Measurements from ENCODE around the gene GLRA1.

Gene GLRA1

GRCh38 chr5:151937851-151938250 is 13.2 kb upstream of the GLRA1 start:
- TF ChIP-seq GATA3 (IDR thresholded peaks at IDR 0.05; ENCODE audit: low read depth, low read length) (no peak), GATA2 (IDR thresholded peaks at IDR 0.05; ENCODE audit: low read depth, low read length) (no peak)

GRCh38 chr5:151935135-151935695 is 10.6 kb upstream of the GLRA1 start:
- no peak for TF ChIP-seq GATA3 (IDR thresholded peaks at IDR 0.05; ENCODE audit: low read depth, low read length)
- no peak for TF ChIP-seq GATA2 (IDR thresholded peaks at IDR 0.05; ENCODE audit: low read depth, low read length)

GRCh38 chr5:151931260-151931659 is 6.6 kb upstream of the GLRA1 start:
- TF ChIP-seq GATA2 (IDR thresholded peaks at IDR 0.05; ENCODE audit: low read depth, low read length): no peak
- TF ChIP-seq GATA3 (IDR thresholded peaks at IDR 0.05; ENCODE audit: low read depth, low read length): no peak

- TF ChIP-seq GATA3 (IDR thresholded peaks at IDR 0.05; ENCODE audit: low read depth, low read length) (no peak), GATA2 (IDR thresholded peaks at IDR 0.05; ENCODE audit: low read depth, low read length) (no peak)
Observed at GRCh38 chr5:151926188-151926587, 1.5 kb upstream of the GLRA1 start.

GRCh38 chr5:151925340-151925739 is 689 bp upstream of the GLRA1 start:
- no peak for TF ChIP-seq GATA3 (IDR thresholded peaks at IDR 0.05; ENCODE audit: low read depth, low read length)
- no peak for TF ChIP-seq GATA2 (IDR thresholded peaks at IDR 0.05; ENCODE audit: low read depth, low read length)

GRCh38 chr5:151923866-151924476 is 680 bp downstream of the GLRA1 start:
- TF ChIP-seq GATA2 (IDR thresholded peaks at IDR 0.05; ENCODE audit: low read depth, low read length) (no peak), GATA3 (IDR thresholded peaks at IDR 0.05; ENCODE audit: low read depth, low read length) (no peak)

GRCh38 chr5:151921916-151922315 is 2.7 kb downstream of the GLRA1 start:
- no peak for TF ChIP-seq GATA2 (IDR thresholded peaks at IDR 0.05; ENCODE audit: low read depth, low read length)
- no peak for TF ChIP-seq GATA3 (IDR thresholded peaks at IDR 0.05; ENCODE audit: low read depth, low read length)

- TF ChIP-seq GATA2 (IDR thresholded peaks at IDR 0.05; ENCODE audit: low read depth, low read length): no peak
Observed at GRCh38 chr5:151917904-151918303, 6.7 kb downstream of the GLRA1 start.

GRCh38 chr5:151913425-151913824 is 11.2 kb downstream of the GLRA1 start:
- no peak for TF ChIP-seq GATA3 (IDR thresholded peaks at IDR 0.05; ENCODE audit: low read depth, low read length)
- TF ChIP-seq GATA2 (IDR thresholded peaks at IDR 0.05; ENCODE audit: low read depth, low read length): no peak

GRCh38 chr5:151912360-151912759 is 12.3 kb downstream of the GLRA1 start:
- TF ChIP-seq GATA2 (IDR thresholded peaks at IDR 0.05; ENCODE audit: low read depth, low read length): no peak
- TF ChIP-seq GATA3 (IDR thresholded peaks at IDR 0.05; ENCODE audit: low read depth, low read length): no peak

GRCh38 chr5:151911011-151911410 is 13.6 kb downstream of the GLRA1 start:
- no peak for TF ChIP-seq GATA3 (IDR thresholded peaks at IDR 0.05; ENCODE audit: low read depth, low read length)
- no peak for TF ChIP-seq GATA2 (IDR thresholded peaks at IDR 0.05; ENCODE audit: low read depth, low read length)

GRCh38 chr5:151909628-151910027 is 15.0 kb downstream of the GLRA1 start:
- TF ChIP-seq GATA3 (IDR thresholded peaks at IDR 0.05; ENCODE audit: low read depth, low read length): no peak
- TF ChIP-seq GATA2 (IDR thresholded peaks at IDR 0.05; ENCODE audit: low read depth, low read length): no peak

GRCh38 chr5:151906246-151906645 is 18.4 kb downstream of the GLRA1 start:
- TF ChIP-seq GATA2 (IDR thresholded peaks at IDR 0.05; ENCODE audit: low read depth, low read length) (no peak), GATA3 (IDR thresholded peaks at IDR 0.05; ENCODE audit: low read depth, low read length) (no peak)

- TF ChIP-seq GATA3 (IDR thresholded peaks at IDR 0.05; ENCODE audit: low read depth, low read length) (no peak), GATA2 (IDR thresholded peaks at IDR 0.05; ENCODE audit: low read depth, low read length) (no peak)
Observed at GRCh38 chr5:151905557-151905961, 19.1 kb downstream of the GLRA1 start.

- no peak for TF ChIP-seq GATA3 (IDR thresholded peaks at IDR 0.05; ENCODE audit: low read depth, low read length)
- TF ChIP-seq GATA2 (IDR thresholded peaks at IDR 0.05; ENCODE audit: low read depth, low read length): no peak
Observed at GRCh38 chr5:151904909-151905308, 19.7 kb downstream of the GLRA1 start.

- TF ChIP-seq GATA3 (IDR thresholded peaks at IDR 0.05; ENCODE audit: low read depth, low read length): no peak
- no peak for TF ChIP-seq GATA2 (IDR thresholded peaks at IDR 0.05; ENCODE audit: low read depth, low read length)
Observed at GRCh38 chr5:151904127-151904526, 20.5 kb downstream of the GLRA1 start.
